ENCODE measurements around the gene HMGB1. TPM values are rescaled to one million over a fixed set of nuclear protein-coding genes. Genes with fewer than 3 reads are reported as not detected.
A peak's percentile ranks its signal among the peaks of the same experiment; 100 is the strongest.

Gene HMGB1
- total RNA-seq, 1 donor from 2014 or later, result 183 TPM

DNA sequence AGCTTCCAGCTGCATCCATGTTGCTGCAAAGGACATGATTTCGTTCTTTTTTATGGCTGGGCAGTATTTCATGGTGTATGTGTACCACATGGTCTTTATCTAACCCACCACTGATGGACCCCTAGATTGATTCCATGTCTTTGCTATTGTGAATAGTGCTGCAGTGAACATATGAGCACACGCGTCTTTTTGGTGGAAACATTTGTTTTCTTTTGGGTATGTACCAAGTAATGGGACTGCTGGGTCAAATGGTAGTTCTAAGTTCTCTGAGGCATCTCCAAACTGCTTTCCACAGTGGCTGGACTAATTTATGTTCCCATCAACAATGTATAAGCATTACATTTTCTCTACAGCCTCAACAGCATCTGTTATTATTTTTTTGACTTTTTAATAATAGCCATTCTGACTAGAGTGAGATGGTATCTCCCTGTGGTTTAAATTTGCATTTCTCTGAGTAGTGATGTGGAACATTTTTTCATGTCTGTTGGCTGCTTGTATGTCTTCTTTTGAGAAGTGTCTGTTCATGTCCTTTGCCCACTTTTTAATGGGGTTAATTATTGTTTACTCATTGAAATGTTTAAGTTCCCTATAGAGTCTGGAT, 50.2 kb downstream of the HMGB1 start:
- no peak for DNase-seq (ENCODE audit: missing footprints)
- intact Hi-C loops (cut with DNase I), result no loop called here
- ATAC-seq, result no peak

DNA sequence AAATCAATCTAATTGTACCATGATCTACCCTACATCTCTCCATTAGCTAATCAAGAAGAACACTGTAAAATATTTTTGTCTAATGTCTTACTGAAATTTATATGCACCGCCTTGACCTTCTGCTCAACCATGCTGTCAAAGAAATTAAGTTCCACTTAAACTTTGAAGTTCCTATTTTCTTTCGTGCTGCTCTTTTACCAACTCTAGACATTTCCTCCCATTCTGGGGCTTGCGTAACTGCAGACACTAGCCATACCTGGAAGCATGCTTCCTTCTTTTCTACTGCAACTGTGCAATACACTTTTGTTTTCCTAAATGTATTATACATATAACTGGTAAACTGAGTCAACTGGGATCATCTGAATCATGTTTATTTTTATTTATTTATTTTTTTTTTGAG, 51.9 kb downstream of the HMGB1 start:
- intact Hi-C loops (cut with DNase I), result no loop called here

DNA sequence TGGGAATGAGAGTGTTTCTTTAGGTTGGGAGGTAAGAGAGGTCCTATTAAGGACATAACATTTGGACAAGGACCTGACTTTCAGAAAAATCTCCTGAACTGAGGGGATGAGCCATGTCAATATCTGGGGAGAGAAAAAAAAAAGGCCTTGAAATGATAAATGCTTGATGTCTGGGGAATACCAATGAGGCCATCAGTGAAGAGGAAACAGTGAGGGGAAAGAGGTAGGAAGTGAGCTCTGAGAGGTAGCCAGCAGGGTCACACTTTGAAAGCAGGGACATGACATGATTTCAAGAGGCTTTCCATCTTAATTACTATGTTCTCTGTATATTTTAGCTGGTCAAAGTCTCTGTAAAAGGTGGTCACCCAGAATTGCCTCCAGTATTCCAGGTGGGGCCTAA, 53.4 kb downstream of the HMGB1 start:
- intact Hi-C loops (cut with DNase I), result no loop called here

More for the DNA sequence above, 51.9 kb downstream of the HMGB1 start:
- DNase-seq (ENCODE audit: missing footprints) (no peak), ATAC-seq (no peak)

DNA sequence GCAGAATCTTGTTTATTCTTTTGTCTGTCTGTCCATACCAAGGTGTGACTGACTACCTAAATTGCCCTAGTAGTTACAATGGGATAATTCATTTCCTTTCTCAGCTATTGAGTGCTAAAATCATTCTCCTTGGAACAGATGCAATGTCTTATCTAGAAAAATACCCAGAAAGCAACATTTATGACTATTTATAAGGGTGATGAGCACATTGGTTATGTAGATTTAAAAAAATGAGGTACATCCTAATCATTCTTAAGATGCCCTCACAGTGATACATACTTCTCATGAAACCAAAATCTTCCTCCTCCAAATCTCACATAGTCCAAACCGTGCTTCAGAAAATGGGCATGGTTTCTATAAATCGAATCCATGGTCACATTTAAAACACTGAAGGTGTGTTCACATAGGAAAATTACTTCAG, 55.0 kb downstream of the HMGB1 start:
- no peak for ATAC-seq
- intact Hi-C loops (cut with DNase I), result no loop called here

More for the DNA sequence above, 53.4 kb downstream of the HMGB1 start:
- no peak for ATAC-seq
- DNase-seq (ENCODE audit: missing footprints), result no peak

DNA sequence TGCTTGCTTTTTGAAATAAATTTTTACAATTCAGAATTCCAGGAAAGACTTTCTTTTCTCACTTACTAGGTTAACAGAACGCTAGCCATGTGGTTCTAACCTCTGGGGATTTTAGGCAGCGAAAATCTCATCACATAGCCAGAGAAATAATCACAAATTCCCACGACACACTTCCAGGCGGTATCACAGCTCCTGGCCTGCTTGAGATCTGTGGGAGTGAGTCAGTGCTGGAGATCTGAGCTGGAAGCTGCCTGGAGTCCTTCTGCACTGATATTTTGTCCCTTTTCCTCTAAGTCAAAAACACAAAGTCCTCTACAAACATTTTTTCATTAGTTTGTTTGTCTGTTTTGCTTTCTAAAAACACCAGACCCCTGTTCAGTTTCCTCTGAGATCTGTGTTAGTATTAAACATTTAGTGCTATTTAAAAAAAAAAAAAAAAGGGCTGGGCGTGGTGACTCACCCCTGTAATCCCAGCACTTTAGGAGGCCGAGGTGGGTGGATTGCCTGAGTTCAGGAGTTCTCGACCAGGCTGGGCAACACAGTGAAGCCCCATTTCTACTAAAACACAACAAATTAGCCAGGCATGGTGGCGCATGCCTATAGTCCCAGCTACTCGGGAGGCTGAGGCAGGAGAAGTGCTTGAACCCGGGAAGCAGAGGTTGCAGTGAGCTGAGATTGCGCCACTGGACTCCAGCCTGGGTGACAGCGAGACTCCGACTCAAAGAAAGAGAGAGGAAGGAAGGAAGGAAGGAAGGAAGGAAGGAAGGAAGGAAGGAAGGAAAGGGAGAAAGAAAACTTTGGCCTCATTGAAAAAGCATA, 55.6 kb downstream of the HMGB1 start:
- DNase-seq (ENCODE audit: missing footprints) (no peak), ATAC-seq (peak; percentile 73)
- intact Hi-C loops (cut with DNase I), result loop anchor here (5.0 to 10.0 kb wide), 4 partner anchors 52 to 395 kb away; no protein-coding TSS in a partner anchor

More for the DNA sequence above, 55.0 kb downstream of the HMGB1 start:
- DNase-seq (ENCODE audit: missing footprints), result no peak

DNA sequence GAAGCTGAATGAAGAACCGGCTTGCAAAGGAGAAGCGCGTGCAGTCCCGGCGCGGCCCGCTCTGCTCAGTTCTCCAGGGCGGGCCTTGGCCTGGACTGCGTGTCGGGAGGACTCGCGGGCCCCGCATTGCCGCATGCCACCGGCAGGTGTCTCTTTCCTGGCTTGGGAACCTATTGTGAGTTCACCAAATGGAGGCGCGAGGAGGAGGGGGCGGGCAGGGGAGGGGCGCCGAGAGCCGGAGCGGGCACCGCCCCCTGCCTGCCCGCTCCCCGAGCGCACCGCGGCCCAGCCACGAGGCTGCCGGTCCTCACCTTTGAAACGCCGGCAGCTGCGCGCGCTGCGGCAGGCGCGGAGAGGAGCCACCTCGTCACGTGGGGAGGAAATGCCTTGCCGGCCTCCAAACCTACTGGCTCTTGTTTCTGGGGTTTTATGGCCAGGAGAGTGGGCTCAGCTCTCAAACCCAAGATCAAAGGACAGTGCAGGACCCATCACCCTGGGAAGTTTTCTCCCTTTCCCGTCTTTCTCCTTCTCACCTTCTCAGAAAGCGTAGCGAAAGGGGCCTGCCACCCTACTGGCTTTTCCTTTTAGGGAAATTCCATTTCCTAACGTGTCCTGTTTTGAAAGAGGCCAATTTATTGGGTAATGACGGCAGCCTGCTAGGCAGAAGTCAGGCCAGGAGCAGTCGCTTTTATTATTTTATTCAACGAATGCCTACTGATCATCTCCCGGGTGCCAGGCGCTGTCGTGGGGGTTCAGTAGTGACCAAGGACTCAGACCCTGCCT, 57.2 kb downstream of the HMGB1 start:
- ATAC-seq, result peak; percentile 94
- peak; percentile 97 for DNase-seq (ENCODE audit: missing footprints)
- intact Hi-C loops (cut with DNase I), result loop anchor here (5.0 to 10.0 kb wide), 4 partner anchors 54 to 396 kb away; no protein-coding TSS in a partner anchor

DNA sequence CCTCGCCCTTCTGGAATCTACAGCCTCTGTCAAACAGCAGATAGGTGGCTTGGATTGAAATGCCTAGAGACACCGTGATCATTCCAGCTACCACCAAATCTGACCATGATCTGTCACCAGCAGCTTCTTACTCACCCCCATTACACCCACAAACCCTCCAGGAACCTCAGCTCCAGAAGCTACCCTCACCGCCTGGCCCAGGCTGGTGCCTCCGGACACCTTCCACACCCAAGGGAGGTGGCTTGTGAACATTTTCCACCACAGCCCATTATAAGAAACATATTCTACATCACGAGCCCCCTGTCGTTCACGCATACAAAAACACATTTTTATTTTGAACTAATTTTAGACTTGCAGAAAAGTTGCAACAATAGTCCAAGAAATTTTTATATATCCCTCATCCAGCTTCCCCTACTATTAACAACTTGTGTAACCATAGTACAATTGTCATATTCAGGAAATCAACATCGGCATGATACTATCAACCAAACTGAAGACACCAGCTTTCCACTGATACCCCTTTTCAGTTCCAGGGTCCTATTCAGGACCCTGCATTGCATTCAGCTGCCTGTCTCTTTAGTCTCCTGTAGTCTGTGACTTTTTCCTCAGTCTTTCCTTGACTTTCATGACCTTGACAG, 58.8 kb downstream of the HMGB1 start:
- intact Hi-C loops (cut with DNase I), result loop anchor here (5.0 to 10.0 kb wide), 4 partner anchors 55 to 398 kb away; no protein-coding TSS in a partner anchor
- ATAC-seq, result no peak
- DNase-seq (ENCODE audit: missing footprints), result no peak

Other genes with a start within 250 kb of the HMGB1 start
- gene KATNAL1, start 158.4 kb downstream of the HMGB1 start, total RNA-seq, result 41.0 TPM
- gene UBE2L5, start 43.4 kb downstream of the HMGB1 start, total RNA-seq, result not detected
- gene USPL1, start 152.0 kb upstream of the HMGB1 start, total RNA-seq, result 10.3 TPM

Data from Right ventricle myocardium inferior (tissue), 1 donor.